OCI-LY3 (cell line): ENCODE results near the gene NPPA.

Experiments used
- H2AFZ ChIP-seq: fragments of 200-600, 300-600 bp; shearing (Covaris generic); 2 replicates; pipeline ENCODE4 v1.6.0; 2014; ENCODE audit warnings: antibody characterized with exemption, low read depth, low read length
- H3K27ac ChIP-seq: fragments of 200-600, 300-600 bp; sonication (generic); 2 replicates; pipeline ENCODE4 v1.5.1; 2014; ENCODE audit warnings: mild to moderate bottlenecking, low read length, moderate library complexity, mixed read lengths
- H3K27me3 ChIP-seq: fragments of 200-600, 300-600 bp; sonication (generic); 2 replicates; pipeline ENCODE4 v1.6.1; 2014; ENCODE audit warnings: low read depth, low read length, mixed read lengths
- H3K36me3 ChIP-seq: fragments of 200-600, 300-600 bp; sonication (generic); replicated peaks from 2 replicates; pipeline ENCODE3; 2014; ENCODE audit warnings: low read depth, low read length, mixed read lengths
- H3K4me1 ChIP-seq: fragments of 300-600, 200-600 bp; sonication (generic); 2 replicates; pipeline ENCODE4 v1.6.1; 2014; ENCODE audit warnings: low read length, mixed read lengths
- H3K4me2 ChIP-seq: fragments of 200-600, 300-600 bp; sonication (generic); 2 replicates; pipeline ENCODE4 v1.6.1; 2014; ENCODE audit warnings: low read length, mixed read lengths
- H3K4me3 ChIP-seq: fragments of 300-600, 200-600 bp; sonication (generic); 2 replicates; pipeline ENCODE4 v1.5.1; 2014; ENCODE audit warnings: antibody characterized with exemption, mild to moderate bottlenecking, low read length, moderate library complexity
- H3K79me2 ChIP-seq: fragments of 300-600, 200-600 bp; shearing (Covaris generic); 2 replicates; pipeline ENCODE4 v1.6.1; 2014; ENCODE audit warnings: mild to moderate bottlenecking, low read length, mixed read lengths
- H3K9ac ChIP-seq: fragments of 300-600, 200-600 bp; shearing (Covaris generic); 2 replicates; pipeline ENCODE4 v1.6.0; 2014; ENCODE audit warnings: mild to moderate bottlenecking, low read length, moderate library complexity
- H3K9me3 ChIP-seq: fragments of 200-600, 300-600 bp; shearing (Covaris generic); 2 replicates; pipeline ENCODE4 v1.6.1; 2014; ENCODE audit warnings: low read length, mixed read lengths; ENCODE audit not compliant: insufficient read depth
- H4K20me1 ChIP-seq: fragments of 200-600, 300-600 bp; sonication (generic); 2 replicates; pipeline ENCODE4 v1.6.1; 2016; ENCODE audit warnings: low read length, mixed read lengths; ENCODE audit not compliant: insufficient read depth
- CTCF ChIP-seq: fragments of 200-600, 300-600 bp; sonication (generic); IDR thresholded peaks from 2 replicates; pipeline ENCODE4 v1.5.1; 2014; ENCODE audit warnings: antibody characterized with exemption, low read length, low read depth
- EZH2phosphoT487 ChIP-seq: fragments of 200-600 bp; shearing (Covaris generic); IDR thresholded peaks from 2 replicates; pipeline ENCODE4 v1.6.1; 2018; ENCODE audit warnings: antibody characterized with exemption, mixed run types, low read depth

NPPA gene

GRCh38 chr1:11800756-11801433 is 46.7 kb downstream of the NPPA start:
- Histone ChIP-seq H3K27ac (no peak overlapping the region), H3K4me1 (peaks cover 10% of the 10 kb centered on the region), H3K4me3 (no peak overlapping the region), H3K79me2 (peaks cover 6% of the 10 kb centered on the region), H3K27me3 (no peaks in the 10 kb centered on the region), H3K9ac (no peak overlapping the region), H2AFZ (no peak overlapping the region), H3K4me2 (no peak overlapping the region), H3K9me3 (no peaks in the 10 kb centered on the region), H3K36me3 (no peaks in the 10 kb centered on the region), H4K20me1 (no peaks in the 10 kb centered on the region)
- no peak for TF ChIP-seq EZH2phosphoT487
- no peak for TF ChIP-seq CTCF

GRCh38 chr1:11800391-11800755 is 47.2 kb downstream of the NPPA start:
- H3K79me2 ChIP-seq: peaks cover 6% of the 10 kb centered on the region
- no peak overlapping the region for H3K27ac ChIP-seq

GRCh38 chr1:11799896-11800295 is 47.7 kb downstream of the NPPA start:
- TF ChIP-seq EZH2phosphoT487: no peak
- no peak for TF ChIP-seq CTCF

More at GRCh38 chr1:11800391-11800755, 47.2 kb downstream of the NPPA start:
- H4K20me1 ChIP-seq: no peaks in the 10 kb centered on the region
- H3K36me3 ChIP-seq: no peaks in the 10 kb centered on the region
- no peak overlapping the region for H3K4me3 ChIP-seq
- TF ChIP-seq EZH2phosphoT487 (no peak), CTCF (no peak)
- H3K9ac ChIP-seq: no peak overlapping the region
- peaks cover 10% of the 10 kb centered on the region for H3K4me1 ChIP-seq
- H2AFZ ChIP-seq: no peak overlapping the region
- no peak overlapping the region for H3K4me2 ChIP-seq
- no peaks in the 10 kb centered on the region for H3K9me3 ChIP-seq
- H3K27me3 ChIP-seq: no peaks in the 10 kb centered on the region

GRCh38 chr1:11799099-11799498 is 48.5 kb downstream of the NPPA start:
- H3K4me2 ChIP-seq: no peak overlapping the region
- H3K27me3 ChIP-seq: no peaks in the 10 kb centered on the region
- no peak overlapping the region for H3K27ac ChIP-seq
- no peak overlapping the region for H2AFZ ChIP-seq
- no peaks in the 10 kb centered on the region for H3K79me2 ChIP-seq
- no peaks in the 10 kb centered on the region for H3K36me3 ChIP-seq
- no peaks in the 10 kb centered on the region for H4K20me1 ChIP-seq
- H3K4me3 ChIP-seq: no peak overlapping the region
- TF ChIP-seq CTCF: no peak
- TF ChIP-seq EZH2phosphoT487: no peak
- no peak overlapping the region for H3K9ac ChIP-seq
- H3K9me3 ChIP-seq: no peaks in the 10 kb centered on the region
- peaks cover 4% of the 10 kb centered on the region; the same call in 1 of the 2 replicates for H3K4me1 ChIP-seq

More at GRCh38 chr1:11799896-11800295, 47.7 kb downstream of the NPPA start:
- Histone ChIP-seq H3K9ac (no peak overlapping the region), H3K9me3 (no peaks in the 10 kb centered on the region), H2AFZ (no peak overlapping the region), H3K27ac (no peak overlapping the region), H3K4me3 (no peak overlapping the region), H3K36me3 (no peaks in the 10 kb centered on the region), H3K4me2 (no peak overlapping the region), H3K27me3 (no peaks in the 10 kb centered on the region), H3K79me2 (peaks cover under 1% of the 10 kb centered on the region), H4K20me1 (no peaks in the 10 kb centered on the region), H3K4me1 (peaks cover 10% of the 10 kb centered on the region)
